ENCODE results near the gene SPSB3. TPM values are rescaled to one million over a fixed set of nuclear protein-coding genes. Genes with fewer than 3 reads are reported as not detected.

The SPSB3 gene
- total and polyA plus RNA-seq, 2 of the 13 experiments (the other 11 are each of a cell fraction or from before 2014, with no cell fraction given), result 13.2 to 21.9 TPM

DNA sequence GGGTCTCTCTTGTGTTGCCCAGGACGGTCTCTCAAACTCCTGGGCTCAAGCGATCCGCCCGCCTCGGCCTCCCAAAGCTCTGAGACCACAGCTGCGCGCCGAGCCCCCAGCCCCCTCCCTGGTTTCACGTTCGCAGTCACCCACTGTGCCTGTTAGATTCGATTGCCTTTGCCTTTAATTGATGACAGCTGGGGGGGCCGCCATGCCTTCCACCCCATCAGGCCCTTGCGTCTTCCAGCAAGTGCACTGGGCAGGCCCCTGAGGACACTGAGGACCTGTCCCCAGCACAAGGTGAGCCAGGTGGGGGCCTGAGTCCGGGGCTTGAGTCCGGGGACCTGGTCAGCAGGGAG is 7.9 kb upstream of the SPSB3 start:
- in situ Hi-C loops (cut with HindIII; ENCODE audit: extremely low pct_ligation_motif_present, low pct_unique_long_range_greater_than_20kb), result no loop called here
- Histone ChIP-seq H3K9me3 (ENCODE audit: low read length) (no peaks in the 10 kb centered on the region), H3K4me2 (ENCODE audit: low read depth, low read length) (no peak overlapping the region), H3K27me3 (ENCODE audit: control insufficient read depth in 1 of 2, insufficient read depth in 2 of 2, low read length in 2 of 2) (no peaks in the 10 kb centered on the region), H3K79me2 (ENCODE audit: insufficient read depth, low read length) (peaks cover 8% of the 10 kb centered on the region), H2AFZ (ENCODE audit: low read length) (no peak overlapping the region), H3K4me3 (replicated peaks in 1 of 3; ENCODE audit: insufficient read depth in 1 of 3, low read depth in 2 of 3, low read length in 3 of 3) (no peak overlapping the region), H3K27ac (ENCODE audit: extremely low read length, insufficient read depth, low read length) (no peak overlapping the region), H4K20me1 (ENCODE audit: insufficient read depth, low read length) (no peaks in the 10 kb centered on the region), H3K9ac (ENCODE audit: insufficient read depth, low read depth, low read length) (no peak overlapping the region), H3K36me3 (replicated peaks in 1 of 2; ENCODE audit: control insufficient read depth in 1 of 2, insufficient read depth in 2 of 2, low read length in 2 of 2) (peaks cover 4 to 7% of the 10 kb centered on the region in 2 experiments; a peak in 3 of 5 replicates), H3K4me1 (ENCODE audit: insufficient read depth, low read length) (peaks cover 21% of the 10 kb centered on the region)
- intact Hi-C loops (cut with micrococcal nuclease; ENCODE audit: unreplicated experiment), result no loop called here
- CTCF ChIA-PET (ENCODE audit: low intra/inter-chr PET ratio, low total read pairs), result no interaction called here
- DNase-seq (ENCODE audit: low spot score), result no peak
- POLR2A ChIA-PET, result no interaction called here
- no peak for FAIRE-seq
- 94% methylated on average over 15 of the region's 15 CpGs for WGBS (ENCODE audit: low lambda C conversion rate)
- no TSS peak for BruUV-seq (replicated peaks)
- ATAC-seq, result no peak
- TF ChIP-seq POLR2A (IDR thresholded peaks at IDR 0.05; ENCODE audit: insufficient read depth in 1 of 2, low read depth in 2 of 2, low read length in 2 of 2) (no peak), SCMH1 (CRISPR knock-in tag; IDR thresholded peaks at IDR 0.05; ENCODE audit: borderline replicate concordance) (no peak), HNRNPL (IDR thresholded peaks at IDR 0.05; ENCODE audit: low read depth, low read length) (no peak), ZNF75D (CRISPR knock-in tag; IDR thresholded peaks at IDR 0.05; ENCODE audit: borderline replicate concordance) (no peak), NFYC (CRISPR knock-in tag; IDR thresholded peaks at IDR 0.05) (no peak), MXD4 (CRISPR knock-in tag; IDR thresholded peaks at IDR 0.05) (no peak), ZSCAN31 (CRISPR knock-in tag; IDR thresholded peaks at IDR 0.05; ENCODE audit: low read depth) (no peak), ZNF724P (CRISPR knock-in tag; IDR thresholded peaks at IDR 0.05; ENCODE audit: borderline replicate concordance) (no peak)
- TF ChIP-seq, protein P1, sequence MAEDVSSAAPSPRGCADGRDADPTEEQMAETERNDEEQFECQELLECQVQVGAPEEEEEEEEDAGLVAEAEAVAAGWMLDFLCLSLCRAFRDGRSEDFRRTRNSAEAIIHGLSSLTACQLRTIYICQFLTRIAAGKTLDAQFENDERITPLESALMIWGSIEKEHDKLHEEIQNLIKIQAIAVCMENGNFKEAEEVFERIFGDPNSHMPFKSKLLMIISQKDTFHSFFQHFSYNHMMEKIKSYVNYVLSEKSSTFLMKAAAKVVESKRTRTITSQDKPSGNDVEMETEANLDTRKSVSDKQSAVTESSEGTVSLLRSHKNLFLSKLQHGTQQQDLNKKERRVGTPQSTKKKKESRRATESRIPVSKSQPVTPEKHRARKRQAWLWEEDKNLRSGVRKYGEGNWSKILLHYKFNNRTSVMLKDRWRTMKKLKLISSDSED (CRISPR knock-in tag; IDR thresholded peaks at IDR 0.05), result no peak
- TF ChIP-seq, protein P2, sequence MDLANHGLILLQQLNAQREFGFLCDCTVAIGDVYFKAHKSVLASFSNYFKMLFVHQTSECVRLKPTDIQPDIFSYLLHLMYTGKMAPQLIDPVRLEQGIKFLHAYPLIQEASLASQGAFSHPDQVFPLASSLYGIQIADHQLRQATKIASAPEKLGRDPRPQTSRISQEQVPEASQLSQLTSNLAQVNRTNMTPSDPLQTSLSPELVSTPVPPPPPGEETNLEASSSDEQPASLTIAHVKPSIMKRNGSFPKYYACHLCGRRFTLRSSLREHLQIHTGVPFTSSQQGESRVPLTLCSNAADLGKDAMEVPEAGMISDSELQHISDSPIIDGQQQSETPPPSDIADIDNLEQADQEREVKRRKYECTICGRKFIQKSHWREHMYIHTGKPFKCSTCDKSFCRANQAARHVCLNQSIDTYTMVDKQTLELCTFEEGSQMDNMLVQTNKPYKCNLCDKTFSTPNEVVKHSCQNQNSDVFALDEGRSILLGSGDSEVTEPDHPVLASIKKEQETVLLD (CRISPR knock-in tag; IDR thresholded peaks at IDR 0.05; ENCODE audit: low read depth), result no peak
- TF ChIP-seq, protein P3, sequence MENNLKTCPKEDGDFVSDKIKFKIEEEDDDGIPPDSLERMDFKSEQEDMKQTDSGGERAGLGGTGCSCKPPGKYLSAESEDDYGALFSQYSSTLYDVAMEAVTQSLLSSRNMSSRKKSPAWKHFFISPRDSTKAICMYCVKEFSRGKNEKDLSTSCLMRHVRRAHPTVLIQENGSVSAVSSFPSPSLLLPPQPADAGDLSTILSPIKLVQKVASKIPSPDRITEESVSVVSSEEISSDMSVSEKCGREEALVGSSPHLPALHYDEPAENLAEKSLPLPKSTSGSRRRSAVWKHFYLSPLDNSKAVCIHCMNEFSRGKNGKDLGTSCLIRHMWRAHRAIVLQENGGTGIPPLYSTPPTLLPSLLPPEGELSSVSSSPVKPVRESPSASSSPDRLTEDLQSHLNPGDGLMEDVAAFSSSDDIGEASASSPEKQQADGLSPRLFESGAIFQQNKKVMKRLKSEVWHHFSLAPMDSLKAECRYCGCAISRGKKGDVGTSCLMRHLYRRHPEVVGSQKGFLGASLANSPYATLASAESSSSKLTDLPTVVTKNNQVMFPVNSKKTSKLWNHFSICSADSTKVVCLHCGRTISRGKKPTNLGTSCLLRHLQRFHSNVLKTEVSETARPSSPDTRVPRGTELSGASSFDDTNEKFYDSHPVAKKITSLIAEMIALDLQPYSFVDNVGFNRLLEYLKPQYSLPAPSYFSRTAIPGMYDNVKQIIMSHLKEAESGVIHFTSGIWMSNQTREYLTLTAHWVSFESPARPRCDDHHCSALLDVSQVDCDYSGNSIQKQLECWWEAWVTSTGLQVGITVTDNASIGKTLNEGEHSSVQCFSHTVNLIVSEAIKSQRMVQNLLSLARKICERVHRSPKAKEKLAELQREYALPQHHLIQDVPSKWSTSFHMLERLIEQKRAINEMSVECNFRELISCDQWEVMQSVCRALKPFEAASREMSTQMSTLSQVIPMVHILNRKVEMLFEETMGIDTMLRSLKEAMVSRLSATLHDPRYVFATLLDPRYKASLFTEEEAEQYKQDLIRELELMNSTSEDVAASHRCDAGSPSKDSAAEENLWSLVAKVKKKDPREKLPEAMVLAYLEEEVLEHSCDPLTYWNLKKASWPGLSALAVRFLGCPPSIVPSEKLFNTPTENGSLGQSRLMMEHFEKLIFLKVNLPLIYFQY (CRISPR knock-in tag; IDR thresholded peaks at IDR 0.05; ENCODE audit: borderline replicate concordance), result no peak
- TF ChIP-seq, protein P4, sequence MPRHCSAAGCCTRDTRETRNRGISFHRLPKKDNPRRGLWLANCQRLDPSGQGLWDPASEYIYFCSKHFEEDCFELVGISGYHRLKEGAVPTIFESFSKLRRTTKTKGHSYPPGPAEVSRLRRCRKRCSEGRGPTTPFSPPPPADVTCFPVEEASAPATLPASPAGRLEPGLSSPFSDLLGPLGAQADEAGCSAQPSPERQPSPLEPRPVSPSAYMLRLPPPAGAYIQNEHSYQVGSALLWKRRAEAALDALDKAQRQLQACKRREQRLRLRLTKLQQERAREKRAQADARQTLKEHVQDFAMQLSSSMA (CRISPR knock-in tag; IDR thresholded peaks at IDR 0.05), result no peak
- TF ChIP-seq, protein P5, sequence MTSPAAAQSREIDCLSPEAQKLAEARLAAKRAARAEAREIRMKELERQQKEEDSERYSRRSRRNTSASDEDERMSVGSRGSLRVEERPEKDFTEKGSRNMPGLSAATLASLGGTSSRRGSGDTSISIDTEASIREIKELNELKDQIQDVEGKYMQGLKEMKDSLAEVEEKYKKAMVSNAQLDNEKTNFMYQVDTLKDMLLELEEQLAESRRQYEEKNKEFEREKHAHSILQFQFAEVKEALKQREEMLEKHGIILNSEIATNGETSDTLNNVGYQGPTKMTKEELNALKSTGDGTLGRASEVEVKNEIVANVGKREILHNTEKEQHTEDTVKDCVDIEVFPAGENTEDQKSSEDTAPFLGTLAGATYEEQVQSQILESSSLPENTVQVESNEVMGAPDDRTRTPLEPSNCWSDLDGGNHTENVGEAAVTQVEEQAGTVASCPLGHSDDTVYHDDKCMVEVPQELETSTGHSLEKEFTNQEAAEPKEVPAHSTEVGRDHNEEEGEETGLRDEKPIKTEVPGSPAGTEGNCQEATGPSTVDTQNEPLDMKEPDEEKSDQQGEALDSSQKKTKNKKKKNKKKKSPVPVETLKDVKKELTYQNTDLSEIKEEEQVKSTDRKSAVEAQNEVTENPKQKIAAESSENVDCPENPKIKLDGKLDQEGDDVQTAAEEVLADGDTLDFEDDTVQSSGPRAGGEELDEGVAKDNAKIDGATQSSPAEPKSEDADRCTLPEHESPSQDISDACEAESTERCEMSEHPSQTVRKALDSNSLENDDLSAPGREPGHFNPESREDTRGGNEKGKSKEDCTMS (CRISPR knock-in tag; conservative IDR thresholded peaks at IDR 0.05), result no peak

Measured in HepG2 (cell line).